ENCODE measurements around the gene NELL1. TPM values are rescaled to one million over a fixed set of nuclear protein-coding genes. Genes with fewer than 3 reads are reported as not detected.

The NELL1 gene
- total and polyA plus RNA-seq, 2 experiments from 2014 or later = 1.6 TPM; not detected in 1

GRCh38 chr11:20910733-20911132 lies 241.3 kb downstream of the NELL1 start (continued):
- TF ChIP-seq CTCF (conservative IDR thresholded peaks at IDR 0.05; ENCODE audit: low read depth in 2 of 2) (no peak), ZNF462 (CRISPR knock-in tag; IDR thresholded peaks at IDR 0.05) (no peak)

GRCh38 chr11:20912065-20912821 lies 242.9 kb downstream of the NELL1 start:
- Histone ChIP-seq H3K4me3 (peak overlapping the region; percentile 11; the same call in 1 of the 2 replicates), H3K4me2 (peak overlapping the region; percentile 39), H3F3A (replicated peaks; ENCODE audit: low read depth) (no peaks in the 10 kb centered on the region), H2AFZ (no peak overlapping the region), H4K20me1 (replicated peaks; ENCODE audit: insufficient read depth) (no peaks in the 10 kb centered on the region), H3K9me2 (ENCODE audit: insufficient read depth) (no peaks in the 10 kb centered on the region), H3K4me1 (ENCODE audit: insufficient read depth) (peaks cover 46% of the 10 kb centered on the region), H3K79me2 (replicated peaks; ENCODE audit: insufficient read depth) (no peaks in the 10 kb centered on the region), H3K27me3 (ENCODE audit: insufficient read depth) (no peaks in the 10 kb centered on the region), H3K27ac (ENCODE audit: low read depth) (no peak overlapping the region), H3K36me3 (ENCODE audit: insufficient read depth) (no peaks in the 10 kb centered on the region)
- DNase-seq (ENCODE audit: low spot score) (peak; percentile 7), ATAC-seq (peak; percentile 54)
- no peaks in the 10 kb centered on the region for H3K36me3 Mint-ChIP-seq (ENCODE audit: low read depth)
- H3K9me3 Mint-ChIP-seq = peaks cover 3% of the 10 kb centered on the region; the same call in 1 of the 3 replicates
- peaks cover 32% of the 10 kb centered on the region for H3K4me1 Mint-ChIP-seq
- H3K27me3 Mint-ChIP-seq (ENCODE audit: insufficient read depth, low read depth, poor library complexity) = no peaks in the 10 kb centered on the region
- no peak overlapping the region for H3K27ac Mint-ChIP-seq
- H3K4me3 Mint-ChIP-seq = no peak overlapping the region
- TF ChIP-seq ETS1 (IDR thresholded peaks at IDR 0.05) (no peak), ZNF462 (CRISPR knock-in tag; IDR thresholded peaks at IDR 0.05) (no peak), POLR2AphosphoS5 (IDR thresholded peaks at IDR 0.05; ENCODE audit: low read depth) (no peak), STAT1 (IDR thresholded peaks at IDR 0.05; ENCODE audit: unreplicated experiment) (no peak)

Measured in GM23338 (cell line).